Umbilical cord (tissue), 2 donors: ENCODE measurements around the gene RPS6KA2. TPM values are rescaled to one million over a fixed set of nuclear protein-coding genes. Genes with fewer than 3 reads are reported as not detected.

ENCODE experiments used
- DNase-seq: peaks from one replicate; pipeline ENCODE4 v3.0.0-alpha.2; 2015; ENCODE audit warnings: low spot score
- total RNA-seq: library from RNA; depleted of rRNA; stranded (reverse); fragments of >200 nt; gene quantifications from one replicate; pipeline ENCODE4 v1.2.3, GENCODE V29; 2014; ENCODE audit warnings: low replicate concordance; ENCODE audit not compliant: insufficient read depth

The RPS6KA2 gene
- total RNA-seq, 1 donor from 2014 or later: 10.1 TPM

DNA sequence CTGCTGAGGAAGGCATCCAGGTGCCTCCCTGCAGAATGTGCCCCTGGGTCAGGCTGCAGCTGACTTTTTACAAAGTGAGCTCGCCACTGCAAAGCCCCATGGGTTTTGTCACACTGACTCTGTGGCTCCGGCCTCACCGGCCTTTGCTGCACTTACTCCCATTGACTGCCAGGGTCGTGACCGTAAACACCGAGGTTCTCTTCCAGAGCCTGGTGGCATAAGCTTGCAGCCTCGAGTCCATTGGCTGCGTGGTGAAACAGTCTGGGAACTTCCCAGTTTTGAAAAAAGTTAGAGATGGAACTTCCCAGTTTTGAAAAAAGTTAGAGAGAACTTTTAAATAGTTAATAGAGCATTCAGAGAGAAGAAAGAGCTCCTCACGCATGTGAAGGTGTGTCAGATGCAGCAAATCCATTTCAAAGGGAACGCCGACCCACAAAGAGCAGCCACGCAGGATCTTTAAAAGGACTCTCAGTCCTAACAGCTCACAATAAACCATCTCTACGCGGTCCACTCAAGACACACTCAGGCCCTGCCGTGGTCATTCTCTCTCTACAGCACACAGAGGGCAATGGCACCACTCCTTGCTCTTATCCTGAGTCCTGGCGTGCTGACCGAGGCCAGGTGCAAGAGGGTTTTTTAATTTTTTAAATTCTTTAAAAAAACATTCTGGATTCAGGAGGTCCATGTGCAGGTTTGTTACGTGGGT lies 53.4 kb downstream of the RPS6KA2 start:
- DNase-seq: no peak

GRCh38 chr6:166572370-166573261 lies 54.4 kb downstream of the RPS6KA2 start:
- no peak for DNase-seq

DNA sequence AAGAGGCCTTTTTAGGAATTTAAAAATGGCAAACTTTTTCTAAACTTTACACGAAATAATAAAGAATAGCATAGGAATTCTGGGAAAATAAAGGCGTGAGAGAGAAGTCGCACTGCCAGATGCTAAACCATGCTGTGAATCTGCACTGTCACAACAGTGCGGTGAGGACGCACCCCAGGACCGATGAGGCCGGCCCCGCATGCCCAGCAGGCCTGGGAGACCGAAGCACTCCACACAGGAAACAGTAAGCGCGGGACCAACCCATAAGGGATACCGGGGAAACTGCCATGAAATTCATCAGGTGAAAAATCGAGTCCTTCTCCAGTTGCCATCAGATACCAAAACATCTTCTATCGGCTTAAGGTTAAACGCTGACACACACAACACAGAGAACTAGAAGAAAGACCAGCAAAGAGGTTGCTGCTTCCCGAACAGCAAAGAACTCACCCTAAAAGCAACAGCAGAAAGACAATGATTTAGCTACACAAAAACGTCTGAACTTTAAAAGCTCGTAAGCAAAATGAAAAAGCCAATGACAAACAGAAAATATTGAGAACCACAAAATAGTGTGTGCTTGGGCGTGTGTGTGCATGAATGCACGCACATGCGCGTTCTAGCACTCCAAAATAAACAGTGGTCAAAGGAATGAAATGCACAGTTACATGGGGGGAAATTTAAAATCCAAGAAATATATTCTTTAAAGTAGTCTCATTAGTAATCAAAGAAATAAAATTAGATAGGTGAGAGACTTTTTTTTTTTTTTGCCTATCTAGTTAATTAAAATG lies 55.9 kb downstream of the RPS6KA2 start:
- no peak for DNase-seq

DNA sequence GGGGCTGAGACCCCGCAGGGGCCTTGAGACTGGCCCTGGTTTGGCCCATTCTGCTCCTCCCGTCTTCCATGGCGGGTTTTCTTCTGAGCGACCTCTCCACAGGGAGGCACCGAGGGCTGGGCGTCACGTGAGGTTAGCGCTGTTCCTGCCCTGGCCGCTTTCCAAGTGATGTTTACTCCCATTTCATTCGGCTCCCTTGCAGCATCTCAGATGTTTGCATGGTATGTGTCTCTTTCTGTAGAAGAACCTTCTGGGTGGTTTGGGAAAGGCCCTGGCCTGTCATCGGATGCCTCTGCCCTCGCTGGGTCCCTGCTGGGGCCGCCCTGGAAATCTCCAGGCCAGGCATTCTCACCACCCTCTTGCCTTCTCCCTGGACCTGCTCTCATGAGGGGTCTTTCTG lies 57.8 kb downstream of the RPS6KA2 start:
- DNase-seq: no peak

DNA sequence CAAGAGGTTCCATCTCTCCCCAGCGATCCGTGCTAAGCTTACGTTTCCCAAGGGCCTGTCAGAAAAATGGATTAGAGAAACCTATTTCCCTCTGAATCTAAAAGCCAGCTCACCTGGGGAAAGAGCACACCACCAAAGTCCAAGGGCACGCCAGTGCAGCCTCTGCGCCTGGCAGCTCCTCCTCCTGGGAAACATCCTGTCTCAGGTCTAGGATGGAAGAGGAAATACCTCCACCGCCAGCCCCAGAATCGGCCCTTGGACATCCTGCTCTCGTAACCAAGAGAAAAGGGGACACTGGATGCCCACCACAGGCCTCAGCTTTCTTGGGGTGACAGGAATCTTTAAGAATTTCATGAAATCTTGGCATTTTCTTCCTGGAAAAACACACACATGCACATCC lies 59.2 kb downstream of the RPS6KA2 start:
- no peak for DNase-seq

DNA sequence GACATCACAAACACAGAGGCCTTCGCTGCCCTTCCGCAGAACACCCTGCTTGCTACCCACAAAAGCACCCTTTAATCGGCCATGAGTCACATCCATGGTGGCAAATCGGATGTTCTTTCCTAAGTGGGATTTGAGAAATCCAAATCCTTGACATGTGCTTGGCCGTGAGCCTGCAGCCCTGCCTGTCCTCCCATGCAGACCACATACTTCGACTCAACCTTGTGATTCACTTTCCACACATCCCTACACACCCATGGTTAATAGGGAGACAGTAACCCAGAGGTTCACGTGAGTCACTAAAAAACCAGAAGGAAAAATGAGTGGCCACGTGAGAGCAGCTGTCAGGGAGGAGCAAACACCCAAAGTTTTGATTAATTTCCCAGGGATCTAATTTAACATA lies 59.9 kb downstream of the RPS6KA2 start:
- peak; percentile 46 for DNase-seq

DNA sequence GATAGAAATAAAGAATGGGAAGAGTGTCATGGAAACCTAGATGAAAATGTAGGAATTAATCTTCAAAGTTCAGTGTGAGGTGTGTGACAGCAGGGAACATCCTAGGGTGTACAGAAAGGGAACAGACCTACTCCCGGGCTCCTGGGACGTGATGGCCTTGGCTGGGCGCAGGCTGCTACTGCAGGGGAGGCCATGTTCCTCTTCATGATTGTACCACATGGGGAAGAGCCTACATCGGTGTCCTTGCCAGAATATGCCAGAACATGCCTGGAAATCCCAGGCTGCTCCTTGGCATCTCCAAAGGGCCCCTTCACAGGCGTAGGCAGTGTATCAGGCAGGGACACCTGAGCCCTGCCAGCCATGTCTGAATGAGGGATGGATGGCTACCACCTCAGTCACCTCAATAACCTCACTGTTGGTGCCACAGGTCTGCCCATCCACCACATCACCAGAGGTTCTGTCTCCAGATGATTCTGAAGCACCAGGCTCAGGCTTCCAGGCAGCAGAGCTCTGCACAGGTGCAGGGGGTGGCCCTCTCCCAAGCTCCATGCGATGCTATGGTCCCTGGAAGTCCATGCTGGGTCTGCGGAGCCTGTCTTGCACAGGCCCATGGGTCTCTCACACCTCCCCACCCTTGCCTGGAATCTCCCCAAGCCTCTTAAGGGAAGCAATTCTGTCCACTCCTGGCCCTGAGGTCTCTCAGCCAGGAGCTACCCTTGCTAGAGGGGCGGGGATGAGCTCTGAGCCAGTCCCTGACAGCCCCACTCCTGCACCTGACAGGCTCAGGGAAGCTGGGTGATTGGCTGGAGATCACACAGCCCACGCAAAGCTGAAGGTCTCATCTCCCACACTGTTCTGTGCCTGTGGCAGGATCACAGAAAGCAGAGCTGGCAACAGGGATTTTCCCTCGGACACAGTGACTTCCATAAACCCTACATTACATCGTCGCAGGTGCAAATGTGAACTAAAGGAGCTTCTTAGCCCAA lies 60.7 kb downstream of the RPS6KA2 start:
- DNase-seq: no peak

DNA sequence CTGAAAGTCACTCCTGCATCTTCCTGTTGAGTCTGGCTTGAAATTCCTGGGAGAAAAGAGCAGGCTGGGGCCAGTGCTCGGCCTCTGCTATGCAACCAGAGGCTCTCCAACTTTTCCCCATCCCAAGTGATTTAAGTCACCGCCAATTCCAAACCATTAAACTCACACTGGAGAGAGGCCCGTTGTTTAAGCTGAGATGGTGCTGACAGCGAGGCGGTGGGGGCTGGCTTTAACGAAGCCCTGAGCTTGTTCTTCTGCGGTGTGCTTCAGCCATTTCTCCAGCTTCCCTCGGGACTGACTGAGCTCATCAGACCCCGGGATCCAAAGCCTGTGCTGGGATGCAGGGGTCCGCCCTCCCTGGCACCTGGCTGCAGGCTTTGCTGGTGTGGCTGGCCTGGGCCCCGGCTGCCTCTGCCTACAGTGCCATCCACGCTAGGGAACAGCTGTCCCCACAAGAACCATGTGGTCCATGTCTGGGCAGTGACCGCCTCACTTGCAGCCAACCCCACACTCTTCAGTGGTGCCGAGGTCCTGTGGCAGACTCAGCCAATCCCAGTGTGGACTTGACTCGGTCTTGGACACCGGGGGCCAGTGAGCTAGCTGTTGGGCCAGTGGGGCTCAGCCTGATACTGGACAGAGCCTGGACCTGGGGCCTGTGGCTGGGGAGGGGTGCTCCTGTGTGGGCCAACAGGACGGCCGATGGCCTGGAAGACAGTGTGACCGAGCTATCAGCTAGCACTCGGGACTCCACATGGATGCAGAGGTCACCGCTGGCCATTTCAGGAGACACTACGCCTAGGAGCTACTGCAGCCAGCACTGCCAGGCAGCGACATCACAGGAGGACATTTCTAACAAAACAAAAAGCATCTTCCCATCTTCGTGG lies 61.7 kb downstream of the RPS6KA2 start:
- DNase-seq: no peak

DNA sequence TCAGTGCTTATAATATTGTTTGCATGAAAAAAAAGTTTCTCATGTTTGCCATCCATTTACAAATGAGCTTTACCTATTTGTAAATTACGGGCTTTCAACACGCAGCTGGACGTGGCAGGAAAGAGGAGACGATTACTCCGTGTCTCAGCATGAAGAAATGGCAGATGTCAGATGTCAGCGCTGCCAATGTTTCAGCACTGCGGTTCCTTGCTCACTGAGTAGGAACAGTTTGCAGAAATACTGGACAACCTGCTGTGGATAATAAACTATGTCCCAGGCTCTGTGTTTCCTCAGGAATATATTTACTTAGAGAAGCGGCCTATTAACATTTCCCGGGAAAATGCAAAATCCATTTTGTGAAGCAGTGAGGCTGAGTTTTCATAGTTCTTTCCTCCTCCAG lies 63.2 kb downstream of the RPS6KA2 start:
- DNase-seq: no peak

GRCh38 chr6:166563200-166563599 lies 63.9 kb downstream of the RPS6KA2 start:
- no peak for DNase-seq

GRCh38 chr6:166562726-166563125 lies 64.3 kb downstream of the RPS6KA2 start:
- no peak for DNase-seq

- peak; percentile 83 for DNase-seq
Observed at GRCh38 chr6:166561771-166562359, 65.2 kb downstream of the RPS6KA2 start.

GRCh38 chr6:166560222-166560621 lies 66.8 kb downstream of the RPS6KA2 start:
- DNase-seq: no peak

DNA sequence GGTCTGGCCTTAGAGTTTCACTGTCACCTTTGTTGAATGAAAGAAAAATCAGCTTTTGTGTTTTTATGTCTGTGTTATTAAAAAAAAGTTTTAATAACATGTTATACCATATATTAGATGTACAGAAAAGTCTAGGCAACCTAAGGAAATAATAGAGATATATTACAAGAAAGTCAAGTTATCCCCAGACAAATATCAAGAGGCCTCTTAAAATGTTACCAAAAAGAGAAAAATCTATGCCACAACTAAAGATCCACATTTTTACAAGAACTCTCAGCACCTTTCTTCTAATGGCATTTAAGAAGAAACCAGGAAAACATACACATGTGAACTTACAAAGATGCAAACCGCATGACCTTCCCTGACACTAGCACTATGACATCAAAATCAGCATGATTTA lies 67.4 kb downstream of the RPS6KA2 start:
- DNase-seq: no peak

DNA sequence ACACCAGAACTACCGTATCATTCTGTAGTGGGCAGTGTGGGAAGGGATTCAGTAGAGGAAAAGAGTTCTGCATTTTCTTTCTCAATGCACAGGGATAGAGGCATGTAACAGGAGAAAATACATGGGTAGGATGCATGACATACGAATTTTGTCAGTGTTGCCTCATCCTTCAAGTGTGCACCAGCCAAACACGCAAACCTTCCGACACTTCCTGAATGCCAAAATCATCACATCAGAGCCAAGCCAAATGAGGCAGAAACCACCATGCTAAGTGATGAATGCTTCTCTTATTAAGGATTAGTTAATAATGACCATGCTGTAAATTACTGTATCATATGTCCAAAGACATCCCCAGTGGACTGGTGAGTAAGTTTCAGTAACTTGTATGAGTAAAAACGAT lies 67.8 kb downstream of the RPS6KA2 start:
- no peak for DNase-seq

- DNase-seq: no peak
Observed at GRCh38 chr6:166558156-166559005, 68.7 kb downstream of the RPS6KA2 start.

GRCh38 chr6:166556863-166557322 lies 70.2 kb downstream of the RPS6KA2 start:
- DNase-seq: peak; percentile 38

DNA sequence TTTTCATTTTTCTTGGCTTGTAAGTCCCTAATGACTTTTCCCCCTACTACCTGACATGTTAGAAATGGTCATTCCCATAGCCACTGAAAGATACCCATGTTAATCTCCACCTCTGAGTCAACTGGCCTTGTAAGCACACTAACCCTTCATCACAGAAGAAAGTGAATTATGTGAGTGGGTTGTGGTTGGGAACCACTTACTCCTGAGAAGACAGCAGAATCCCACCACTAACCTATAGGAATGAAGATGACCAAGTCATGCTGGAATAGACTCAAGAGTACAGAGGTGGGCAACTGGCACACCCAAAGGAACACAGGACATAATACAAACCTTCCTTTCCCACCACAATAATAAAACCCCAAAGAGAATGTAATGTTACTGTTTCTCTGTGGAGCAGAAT lies 70.7 kb downstream of the RPS6KA2 start:
- DNase-seq: no peak
